Effector CD4-positive, alpha-beta T cell (primary cell): ENCODE data around the gene IRF6.
A peak's percentile ranks its signal among the peaks of the same experiment; 100 is the strongest.

Experiments
- DNase-seq: peaks from one replicate; pipeline ENCODE4 v3.0.0-alpha.2; 2020

The IRF6 gene

GRCh38 chr1:209755926-209756614 lies 49.9 kb downstream of the IRF6 start, which contains the start of gene TRAF3IP3:
TRAF3IP3 (plus strand) TSS chr1:209756053; CDS start chr1:209760040, 3,987 bp downstream.
- peak; percentile 65 for DNase-seq

GRCh38 chr1:209755256-209755655 lies 50.7 kb downstream of the IRF6 start:
- no peak for DNase-seq

GRCh38 chr1:209752890-209753289 lies 53.1 kb downstream of the IRF6 start:
- DNase-seq: no peak

- no peak for DNase-seq
Observed at GRCh38 chr1:209751627-209752231, 54.2 kb downstream of the IRF6 start.

GRCh38 chr1:209749670-209750323 lies 56.1 kb downstream of the IRF6 start:
- DNase-seq: no peak

GRCh38 chr1:209749205-209749604 lies 56.7 kb downstream of the IRF6 start:
- no peak for DNase-seq

- DNase-seq: no peak
Observed at GRCh38 chr1:209748620-209749019, 57.3 kb downstream of the IRF6 start.

GRCh38 chr1:209747580-209748262 lies 58.2 kb downstream of the IRF6 start:
- peak; percentile 69 for DNase-seq

GRCh38 chr1:209746451-209747165 lies 59.3 kb downstream of the IRF6 start:
- DNase-seq: no peak

- DNase-seq: no peak
Observed at GRCh38 chr1:209743145-209743482, 62.8 kb downstream of the IRF6 start.

- no peak for DNase-seq
Observed at GRCh38 chr1:209742409-209743144, 63.4 kb downstream of the IRF6 start.

GRCh38 chr1:209741889-209742288 lies 64.1 kb downstream of the IRF6 start:
- no peak for DNase-seq

GRCh38 chr1:209741193-209741592 lies 64.7 kb downstream of the IRF6 start:
- DNase-seq: no peak

GRCh38 chr1:209738270-209738669 lies 67.7 kb downstream of the IRF6 start:
- DNase-seq: no peak

GRCh38 chr1:209737118-209737505 lies 68.8 kb downstream of the IRF6 start:
- DNase-seq: no peak

- no peak for DNase-seq
Observed at GRCh38 chr1:209736490-209737117, 69.3 kb downstream of the IRF6 start.
